ENCODE data around the gene RPP14.

GRCh38 chr3:58269356-58269755 lies 36.7 kb upstream of the RPP14 start:
- TF ChIP-seq CTCF (IDR thresholded peaks at IDR 0.05; ENCODE audit: low read length): no peak
- TF ChIP-seq EZH2 (optimal IDR thresholded peaks at IDR 0.05; ENCODE audit: low read depth, low read length): no peak
- no peak for TF ChIP-seq EZH2phosphoT487 (IDR thresholded peaks at IDR 0.05; ENCODE audit: low read length)
